CD4-positive, alpha-beta T cell (primary cell): ENCODE data around the gene PRAMEF13. TPM values are rescaled to one million over a fixed set of nuclear protein-coding genes. Genes with fewer than 3 reads are reported as not detected.
"Not testable (repeated sequence)": the region's sequence is repeated elsewhere in the genome, so short reads cannot be mapped to it uniquely, and the experiment has no call there.

Experiments
- ATAC-seq: fragments of 200-7000 bp; cut with Tn5 transposase; one replicate; pipeline ENCODE4 v1.10.0; 2022; ENCODE audit warnings: mild to moderate bottlenecking; ENCODE audit not compliant: poor library complexity
- CTCF ChIA-PET: fragments of 350-600 bp; sonication (Branson Sonifier 250); formaldehyde crosslinking; loops from one replicate; lab custom pipeline; 2021; ENCODE audit warnings: antibody characterized with exemption, inconsistent platforms; lab: Charles Lee
- POLR2A ChIA-PET: fragments of 350-600 bp; sonication (Branson Sonifier 250); formaldehyde crosslinking; loops from one replicate; lab custom pipeline; 2021; ENCODE audit warnings: antibody characterized with exemption, inconsistent platforms; lab: Charles Lee
- DNase-seq, 14 experiments: peaks; one replicate each; pipeline ENCODE4 v3.0.0-alpha.2; 2013 to 2020; ENCODE audit warnings: mixed read lengths in 2 of 14
- H3K27ac ChIP-seq, 2 donors: one replicate each; pipeline versions ENCODE4 v1.5.1 to v1.7.0; 2013; ENCODE audit warnings: low read length in 2 of 2, low read depth in 1 of 2, mild to moderate bottlenecking in 1 of 2
- H3K27me3 ChIP-seq, 2 experiments: 1 replicate in 1 of 2; 2 replicates in 1 of 2; pipeline versions ENCODE4 v1.6.1 to v1.7.0; 2013; ENCODE audit warnings: low read length in 2 of 2, control low read depth in 1 of 2, mild to moderate bottlenecking in 1 of 2, moderate library complexity in 1 of 2; ENCODE audit not compliant: insufficient read depth in 2 of 2, control insufficient read depth in 1 of 2
- H3K36me3 ChIP-seq: one replicate; pipeline ENCODE4 v1.6.1; 2013; ENCODE audit warnings: low read length, control low read depth; ENCODE audit not compliant: insufficient read depth
- H3K4me1 ChIP-seq: one replicate; pipeline ENCODE4 v1.6.1; 2013; ENCODE audit warnings: low read length, control low read depth; ENCODE audit not compliant: insufficient read depth
- H3K4me3 ChIP-seq: one replicate; pipeline ENCODE4 v1.5.1; 2013; ENCODE audit warnings: mild to moderate bottlenecking, low read length, moderate library complexity
- H3K9me3 ChIP-seq, 2 experiments: 1 replicate in 1 of 2; 2 replicates in 1 of 2; pipeline versions ENCODE4 v1.6.1 to v1.7.0; 2013; ENCODE audit warnings: low read length in 2 of 2, mild to moderate bottlenecking in 2 of 2, control low read depth in 1 of 2, moderate library complexity in 1 of 2; ENCODE audit not compliant: control insufficient read depth in 1 of 2, insufficient read depth in 1 of 2
- H3K27ac Mint-ChIP-seq: one replicate; pipeline ENCODE4 v1.8.0; 2020; ENCODE audit warnings: mixed read lengths
- H3K27me3 Mint-ChIP-seq: one replicate; pipeline ENCODE4 v1.8.0; 2021; ENCODE audit warnings: mixed read lengths
- H3K36me3 Mint-ChIP-seq: one replicate; pipeline ENCODE4 v1.8.0; 2021; ENCODE audit warnings: low read depth, mixed read lengths
- H3K4me1 Mint-ChIP-seq: one replicate; pipeline ENCODE4 v1.8.0; 2021; ENCODE audit warnings: low read depth, mixed read lengths
- H3K4me3 Mint-ChIP-seq: one replicate; pipeline ENCODE4 v1.8.0; 2020; ENCODE audit warnings: mild to moderate bottlenecking, mixed read lengths
- H3K9me3 Mint-ChIP-seq: one replicate; pipeline ENCODE4 v1.8.0; 2020; ENCODE audit warnings: mixed read lengths
- intact Hi-C, 2 experiments: fragments of 100-400 bp; cut with DNase I in 1 of 2; cut with micrococcal nuclease in 1 of 2; formaldehyde crosslinking; loops; one replicate each; pipeline versions ENCODE4 v1.15.1 to v1.9.0; 2023 to 2025; cut with DNase I, micrococcal nuclease
- polyA plus RNA-seq, 2 donors: library from polyadenylated mRNA; unstranded; fragments of 120-200 nt; gene quantifications; one replicate each; pipeline ENCODE4 v1.2.1, GENCODE V29; 2013
- total RNA-seq, 174 experiments: library from RNA in 2 of 174; stranded (reverse) in 2 of 174; gene quantifications; one replicate each; pipeline ENCODE4 v1.2.3 and lab custom pipeline; 2021 to 2026

The PRAMEF13 gene
- total RNA-seq (not detected), total RNA-seq (lab: John Stamatoyannopoulos, UW) (0 reads per million in 172 experiments)
- not detected for polyA plus RNA-seq (2013, experiment 1 of 2)
- not detected for polyA plus RNA-seq (2013, experiment 2 of 2)

DNA sequence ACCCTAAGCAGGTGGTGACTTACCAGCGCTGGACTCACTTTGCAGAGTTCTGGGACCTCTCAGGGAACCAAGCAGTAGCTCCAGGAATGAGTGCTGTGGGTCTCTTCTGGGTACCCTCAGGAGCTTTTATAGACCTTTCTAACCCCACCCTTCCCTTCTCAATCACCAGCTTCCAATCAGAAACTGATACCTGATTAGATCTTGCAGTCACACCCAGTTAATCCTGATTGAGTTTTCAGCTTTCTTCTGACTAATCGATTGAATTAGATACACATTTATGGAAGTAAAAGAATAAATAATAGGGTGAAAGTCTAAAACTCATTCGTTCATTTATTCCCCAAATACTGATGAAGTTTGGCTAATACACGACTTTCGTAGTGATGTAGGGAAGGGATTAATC is at the start of gene PRAMEF13:
PRAMEF13 (minus strand) TSS at position 101 of the 400 bp plus-strand sequence. CDS start 1,820 bp downstream, outside the sequence.
- H3K36me3 Mint-ChIP-seq, ATAC-seq, H3K9me3 Mint-ChIP-seq, H3K4me3 ChIP-seq, CTCF ChIA-PET, H3K4me1 ChIP-seq, H3K27me3 Mint-ChIP-seq, H3K27ac Mint-ChIP-seq, intact Hi-C loops, H3K27me3 ChIP-seq, POLR2A ChIA-PET, H3K36me3 ChIP-seq, H3K9me3 ChIP-seq, H3K4me3 Mint-ChIP-seq, H3K4me1 Mint-ChIP-seq, DNase-seq, H3K27ac ChIP-seq: not testable (repeated sequence)

- H3K36me3 Mint-ChIP-seq, H3K27ac Mint-ChIP-seq, H3K4me3 ChIP-seq, H3K4me1 ChIP-seq, ATAC-seq, POLR2A ChIA-PET, H3K9me3 Mint-ChIP-seq, H3K27ac ChIP-seq, H3K27me3 ChIP-seq, H3K4me1 Mint-ChIP-seq, CTCF ChIA-PET, H3K27me3 Mint-ChIP-seq, H3K36me3 ChIP-seq, H3K9me3 ChIP-seq, DNase-seq, H3K4me3 Mint-ChIP-seq, intact Hi-C loops: not testable (repeated sequence)
Measured at GRCh38 chr1:13247122-13247521, 45.9 kb upstream of the PRAMEF13 start.

- H3K4me3 Mint-ChIP-seq, POLR2A ChIA-PET, intact Hi-C loops, H3K27me3 ChIP-seq, ATAC-seq, DNase-seq, H3K4me3 ChIP-seq, H3K4me1 ChIP-seq, H3K27ac ChIP-seq, H3K9me3 Mint-ChIP-seq, H3K27ac Mint-ChIP-seq, H3K36me3 Mint-ChIP-seq, H3K36me3 ChIP-seq, CTCF ChIA-PET, H3K27me3 Mint-ChIP-seq, H3K4me1 Mint-ChIP-seq, H3K9me3 ChIP-seq: not testable (repeated sequence)
Measured at GRCh38 chr1:13246554-13246871, 45.3 kb upstream of the PRAMEF13 start.

- ATAC-seq, H3K27ac Mint-ChIP-seq, POLR2A ChIA-PET: not testable (repeated sequence)
Measured at GRCh38 chr1:13245841-13246553, 44.8 kb upstream of the PRAMEF13 start.

DNA sequence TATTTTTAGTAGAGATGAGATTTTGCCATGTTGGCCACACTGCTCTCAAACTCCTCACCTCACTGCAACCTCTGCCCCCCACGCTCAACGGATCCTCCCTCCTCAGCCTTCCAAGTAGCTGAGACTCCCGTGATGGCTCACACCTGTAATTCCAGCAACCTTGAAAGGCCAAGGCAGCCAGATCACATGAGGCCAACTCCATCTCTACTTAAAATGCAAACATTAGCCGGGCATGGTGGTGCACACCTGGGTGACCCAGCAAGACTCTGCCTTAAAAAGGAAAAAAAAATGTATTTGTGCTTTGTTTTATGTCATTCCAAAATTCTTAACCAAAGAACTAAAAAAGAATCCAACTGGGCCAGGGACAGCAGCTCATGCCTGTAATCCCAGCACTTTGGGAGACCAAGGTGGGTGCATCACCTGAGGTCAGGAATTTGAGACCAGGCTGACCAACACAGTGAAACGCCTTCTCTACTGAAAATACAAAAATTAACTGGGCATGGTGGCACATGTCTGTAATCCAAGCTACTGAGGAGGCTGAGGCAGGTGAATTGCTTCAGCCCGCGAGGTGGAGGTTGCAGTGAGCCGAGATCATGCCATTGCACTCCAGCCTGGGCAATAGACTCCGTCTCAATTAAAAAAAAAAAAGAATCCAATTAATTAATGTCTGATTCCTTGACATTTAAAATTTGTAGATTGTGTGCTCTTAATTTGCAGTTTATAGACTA is 42.5 kb upstream of the PRAMEF13 start:
- H3K27me3 ChIP-seq, H3K27ac ChIP-seq, DNase-seq, H3K36me3 ChIP-seq, H3K27me3 Mint-ChIP-seq, CTCF ChIA-PET, H3K36me3 Mint-ChIP-seq, H3K27ac Mint-ChIP-seq, H3K4me3 ChIP-seq, H3K4me1 Mint-ChIP-seq, H3K9me3 ChIP-seq, H3K4me1 ChIP-seq, ATAC-seq, intact Hi-C loops, H3K9me3 Mint-ChIP-seq, POLR2A ChIA-PET, H3K4me3 Mint-ChIP-seq: not testable (repeated sequence)

More at GRCh38 chr1:13245841-13246553, 44.8 kb upstream of the PRAMEF13 start:
- H3K27me3 ChIP-seq, H3K4me1 Mint-ChIP-seq, H3K36me3 Mint-ChIP-seq, H3K27ac ChIP-seq, H3K4me1 ChIP-seq, H3K27me3 Mint-ChIP-seq, H3K4me3 Mint-ChIP-seq, H3K36me3 ChIP-seq, intact Hi-C loops, H3K9me3 Mint-ChIP-seq, H3K9me3 ChIP-seq, H3K4me3 ChIP-seq, DNase-seq, CTCF ChIA-PET: not testable (repeated sequence)

DNA sequence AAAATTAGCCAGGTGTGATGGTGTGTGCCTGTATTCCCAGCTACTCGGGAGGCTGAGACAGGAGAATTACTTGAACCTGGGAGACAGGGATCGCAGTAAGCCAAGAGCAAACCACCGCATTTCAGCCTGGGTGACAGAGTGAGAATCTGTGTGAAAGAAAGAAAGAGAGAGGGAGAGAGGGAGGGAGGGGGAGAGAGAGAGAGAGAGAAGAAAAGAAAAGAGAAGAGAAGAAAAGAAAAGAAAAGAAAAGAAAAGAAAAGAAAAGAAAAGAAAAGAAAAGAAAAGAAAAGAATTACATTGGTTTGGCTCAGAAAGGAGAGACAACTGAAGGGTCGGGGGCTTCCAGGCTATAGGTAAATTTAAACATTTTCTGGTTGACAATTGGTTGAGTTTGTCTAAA is 38.4 kb upstream of the PRAMEF13 start:
- H3K4me1 ChIP-seq, H3K9me3 ChIP-seq, H3K4me3 Mint-ChIP-seq, H3K36me3 ChIP-seq, H3K4me3 ChIP-seq, H3K27me3 ChIP-seq, H3K27ac Mint-ChIP-seq, H3K27ac ChIP-seq, POLR2A ChIA-PET, H3K27me3 Mint-ChIP-seq, H3K36me3 Mint-ChIP-seq, DNase-seq, intact Hi-C loops, H3K4me1 Mint-ChIP-seq, CTCF ChIA-PET, ATAC-seq, H3K9me3 Mint-ChIP-seq: not testable (repeated sequence)

GRCh38 chr1:13237572-13237971 is 36.4 kb upstream of the PRAMEF13 start:
- H3K4me1 ChIP-seq, ATAC-seq, H3K4me1 Mint-ChIP-seq, H3K9me3 ChIP-seq, POLR2A ChIA-PET, DNase-seq, H3K27me3 Mint-ChIP-seq, H3K27ac ChIP-seq, H3K36me3 ChIP-seq, H3K27me3 ChIP-seq, H3K4me3 Mint-ChIP-seq, CTCF ChIA-PET, H3K9me3 Mint-ChIP-seq, H3K27ac Mint-ChIP-seq, intact Hi-C loops, H3K4me3 ChIP-seq, H3K36me3 Mint-ChIP-seq: not testable (repeated sequence)
